Keratinocyte (primary cell): ENCODE results near the gene CNTNAP1. TPM values are rescaled to one million over a fixed set of nuclear protein-coding genes. Genes with fewer than 3 reads are reported as not detected.

Source experiments
- DNase-seq: peaks from one replicate; pipeline ENCODE4 v3.0.0-alpha.2; 2011; ENCODE audit warnings: low read depth, missing footprints, low spot score
- FAIRE-seq: peaks from 2 replicates; lab custom pipeline; 2011; peaks lifted over from hg19 to GRCh38; lab: Jason Lieb, UNC
- H2AFZ ChIP-seq: 2 replicates; pipeline ENCODE4 v1.6.0; 2012; ENCODE audit warnings: low read length, control low read depth, inconsistent platforms; ENCODE audit not compliant: control insufficient read depth
- H3K27ac ChIP-seq: 2 replicates; pipeline ENCODE4 v1.5.1; 2011; ENCODE audit warnings: low read length; ENCODE audit not compliant: control insufficient read depth, insufficient read depth
- H3K27me3 ChIP-seq: 3 replicates; pipeline ENCODE4 v1.6.0; 2011; ENCODE audit warnings: low read length; ENCODE audit not compliant: control insufficient read depth, insufficient read depth; ENCODE audit errors: extremely low read depth
- H3K36me3 ChIP-seq, 2 experiments: 2 replicates in 1 of 2; 3 replicates in 1 of 2; pipeline ENCODE4 v1.5.1; 2011; ENCODE audit warnings: low read length in 2 of 2, mild to moderate bottlenecking in 1 of 2; ENCODE audit not compliant: control insufficient read depth in 2 of 2, insufficient read depth in 2 of 2; ENCODE audit errors: extremely low read depth in 1 of 2
- H3K4me1 ChIP-seq: 3 replicates; pipeline ENCODE4 v1.5.1; 2011; ENCODE audit warnings: low read length; ENCODE audit not compliant: control insufficient read depth, insufficient read depth; ENCODE audit errors: extremely low read depth
- H3K4me2 ChIP-seq: 3 replicates; pipeline ENCODE4 v1.6.0; 2011; ENCODE audit warnings: low read depth, low read length; ENCODE audit not compliant: control insufficient read depth, insufficient read depth; ENCODE audit errors: extremely low read depth
- H3K4me3 ChIP-seq, 3 experiments: fragments of 200-600 bp in 1 of 3; sonication (generic) in 1 of 3; 2 replicates in 2 of 3; 3 replicates in 1 of 3; pipeline ENCODE4 v1.5.1; 2011 to 2016; ENCODE audit warnings: low read length in 3 of 3, mild to moderate bottlenecking in 3 of 3, control low read depth in 2 of 3, inconsistent platforms in 1 of 3, low read depth in 1 of 3, mixed read lengths in 1 of 3, mixed run types in 1 of 3, moderate library complexity in 1 of 3; ENCODE audit not compliant: control insufficient read depth in 2 of 3, insufficient read depth in 2 of 3; ENCODE audit errors: extremely low read depth in 1 of 3
- H3K79me2 ChIP-seq: 2 replicates; pipeline ENCODE4 v1.6.0; 2012; ENCODE audit warnings: low read length; ENCODE audit not compliant: control insufficient read depth, insufficient read depth
- H3K9ac ChIP-seq: 3 replicates; pipeline ENCODE4 v1.6.0; 2011; ENCODE audit warnings: low read length; ENCODE audit not compliant: control insufficient read depth, insufficient read depth; ENCODE audit errors: extremely low read depth
- H3K9me1 ChIP-seq: 3 replicates; pipeline ENCODE4 v1.6.0; 2011; ENCODE audit warnings: low read length; ENCODE audit not compliant: control insufficient read depth, insufficient read depth; ENCODE audit errors: extremely low read depth
- H3K9me3 ChIP-seq: 2 replicates; pipeline ENCODE4 v1.5.1; 2012; ENCODE audit warnings: low read depth, low read length; ENCODE audit not compliant: control insufficient read depth
- H4K20me1 ChIP-seq: 3 replicates; pipeline ENCODE4 v1.6.0; 2011; ENCODE audit warnings: low read length; ENCODE audit not compliant: control insufficient read depth, insufficient read depth; ENCODE audit errors: extremely low read depth
- EZH2 ChIP-seq: IDR thresholded peaks from one replicate; pipeline ENCODE4 v1.6.1; 2012; ENCODE audit warnings: inconsistent platforms, mild to moderate bottlenecking, low read length, moderate library complexity
- dilution Hi-C: fragments of 300-500 bp; cut with MboI; formaldehyde crosslinking; loops from one replicate; pipeline ENCODE4 v1.7.0; 2020; ENCODE audit warnings: low sequenced_read_pairs; ENCODE audit not compliant: extremely low pct_ligation_motif_present
- polyA plus RNA-seq, 5 experiments: library from polyadenylated mRNA; depleted of rRNA in 3 of 5; stranded (reverse) in 3 of 5; stranded (forward) in 1 of 5; unstranded in 1 of 5; fragments of >200 nt; gene quantifications; 1 replicate in 1 of 5; 2 replicates in 3 of 5; 3 replicates in 1 of 5; pipeline versions ENCODE4 v1.2.1 to v1.2.3, GENCODE V29; 2011 to 2012; ENCODE audit warnings: missing spikeins in 2 of 5, low read depth in 1 of 5, low replicate concordance in 1 of 5
- TF ChIP-seq, protein P1 (sequence below), 3 experiments: IDR thresholded peaks in 1 of 3; conservative IDR thresholded peaks in 1 of 3; optimal IDR thresholded peaks in 1 of 3; 2 replicates in 2 of 3; 3 replicates in 1 of 3; pipeline versions ENCODE3 to v1.5.1; 2011; ENCODE audit warnings: low read length in 3 of 3, mild to moderate bottlenecking in 3 of 3, moderate library complexity in 2 of 3, control low read depth in 1 of 3, inconsistent platforms in 1 of 3; ENCODE audit not compliant: insufficient read depth in 2 of 3; ENCODE audit errors: extremely low read depth in 1 of 3

Gene CNTNAP1
- polyA plus RNA-seq, 1 donor (not counting 4 experiments of a cell fraction or from before 2014, with no cell fraction given): 0.71 TPM

DNA sequence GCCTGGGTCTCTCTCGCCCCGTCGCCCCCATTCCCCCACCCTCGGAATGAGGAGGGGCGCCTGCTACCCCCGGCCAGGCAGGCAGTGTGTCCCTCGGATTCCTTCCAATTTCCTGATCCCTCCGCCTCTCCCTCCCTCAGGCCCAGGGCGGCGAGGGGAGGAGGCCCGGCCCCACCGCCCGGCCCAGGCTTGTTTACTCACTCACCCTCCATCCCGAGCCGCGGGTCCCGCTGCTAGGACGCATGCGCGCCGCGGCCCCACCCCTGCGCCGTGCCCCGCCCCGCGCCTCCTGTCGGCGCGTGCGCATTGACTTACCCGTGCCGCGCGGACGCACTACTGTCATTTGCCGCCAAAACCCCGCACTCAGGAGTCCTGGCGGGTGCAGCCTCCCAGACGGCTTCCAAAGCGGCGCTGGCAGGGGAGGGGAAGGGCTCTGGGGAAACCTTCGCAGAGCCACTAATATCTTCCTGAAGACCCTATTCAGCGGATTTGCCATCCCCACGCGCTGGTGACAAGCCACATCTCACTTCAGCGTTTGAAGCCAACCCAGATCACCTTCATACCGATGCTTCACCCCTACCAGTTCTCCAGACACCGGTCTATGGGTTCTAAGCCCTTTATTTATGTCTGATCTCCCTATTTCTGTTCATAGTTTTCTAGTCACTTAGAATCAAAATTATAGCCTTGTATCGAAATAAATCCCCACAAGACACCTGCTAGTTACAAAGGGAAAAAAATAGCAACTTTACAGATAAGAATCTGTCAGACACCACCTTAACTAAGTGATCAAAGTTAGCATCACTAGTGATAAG, 62.7 kb downstream of the CNTNAP1 start, which contains the start of gene EZH1:
Gene EZH1, minus strand, starts transcription at position 235 of the 812 bp plus-strand sequence. CDS start 16,099 bp downstream, outside the sequence.
- TF ChIP-seq EZH2: no peak
- TF ChIP-seq, protein P1, sequence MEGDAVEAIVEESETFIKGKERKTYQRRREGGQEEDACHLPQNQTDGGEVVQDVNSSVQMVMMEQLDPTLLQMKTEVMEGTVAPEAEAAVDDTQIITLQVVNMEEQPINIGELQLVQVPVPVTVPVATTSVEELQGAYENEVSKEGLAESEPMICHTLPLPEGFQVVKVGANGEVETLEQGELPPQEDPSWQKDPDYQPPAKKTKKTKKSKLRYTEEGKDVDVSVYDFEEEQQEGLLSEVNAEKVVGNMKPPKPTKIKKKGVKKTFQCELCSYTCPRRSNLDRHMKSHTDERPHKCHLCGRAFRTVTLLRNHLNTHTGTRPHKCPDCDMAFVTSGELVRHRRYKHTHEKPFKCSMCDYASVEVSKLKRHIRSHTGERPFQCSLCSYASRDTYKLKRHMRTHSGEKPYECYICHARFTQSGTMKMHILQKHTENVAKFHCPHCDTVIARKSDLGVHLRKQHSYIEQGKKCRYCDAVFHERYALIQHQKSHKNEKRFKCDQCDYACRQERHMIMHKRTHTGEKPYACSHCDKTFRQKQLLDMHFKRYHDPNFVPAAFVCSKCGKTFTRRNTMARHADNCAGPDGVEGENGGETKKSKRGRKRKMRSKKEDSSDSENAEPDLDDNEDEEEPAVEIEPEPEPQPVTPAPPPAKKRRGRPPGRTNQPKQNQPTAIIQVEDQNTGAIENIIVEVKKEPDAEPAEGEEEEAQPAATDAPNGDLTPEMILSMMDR (optimal IDR thresholded peaks at IDR 0.05 in 1 of 3, IDR thresholded peaks at IDR 0.05 in 1 of 3, conservative IDR thresholded peaks at IDR 0.05 in 1 of 3; ENCODE audit: extremely low read depth in 1 of 3, insufficient read depth in 2 of 3, low read length in 3 of 3): no peak
- H3K79me2 ChIP-seq: peaks cover 5% of the 10 kb centered on the region
- H3K4me2 ChIP-seq: peak within 1 kb of the TSS; percentile 99
- H3K4me1 ChIP-seq: peaks cover 8% of the 10 kb centered on the region
- FAIRE-seq (no peak), DNase-seq (peak; percentile 45)
- H3K9ac ChIP-seq: peak within 1 kb of the TSS; percentile 86
- dilution Hi-C loops: no loop called here
- H3K27ac ChIP-seq: peak within 1 kb of the TSS; percentile 76
- no peaks in the 10 kb centered on the region for H3K9me1 ChIP-seq
- H3K27me3 ChIP-seq: no peaks in the 10 kb centered on the region
- no peaks in the 10 kb centered on the region for H3K9me3 ChIP-seq
- H3K36me3 ChIP-seq: no peaks in the 10 kb centered on the region
- H3K4me3 ChIP-seq: peak within 1 kb of the TSS; percentile 65 to 83 (median 80)
- H4K20me1 ChIP-seq: no peaks in the 10 kb centered on the region
- H2AFZ ChIP-seq: peak within 1 kb of the TSS; percentile 86

DNA sequence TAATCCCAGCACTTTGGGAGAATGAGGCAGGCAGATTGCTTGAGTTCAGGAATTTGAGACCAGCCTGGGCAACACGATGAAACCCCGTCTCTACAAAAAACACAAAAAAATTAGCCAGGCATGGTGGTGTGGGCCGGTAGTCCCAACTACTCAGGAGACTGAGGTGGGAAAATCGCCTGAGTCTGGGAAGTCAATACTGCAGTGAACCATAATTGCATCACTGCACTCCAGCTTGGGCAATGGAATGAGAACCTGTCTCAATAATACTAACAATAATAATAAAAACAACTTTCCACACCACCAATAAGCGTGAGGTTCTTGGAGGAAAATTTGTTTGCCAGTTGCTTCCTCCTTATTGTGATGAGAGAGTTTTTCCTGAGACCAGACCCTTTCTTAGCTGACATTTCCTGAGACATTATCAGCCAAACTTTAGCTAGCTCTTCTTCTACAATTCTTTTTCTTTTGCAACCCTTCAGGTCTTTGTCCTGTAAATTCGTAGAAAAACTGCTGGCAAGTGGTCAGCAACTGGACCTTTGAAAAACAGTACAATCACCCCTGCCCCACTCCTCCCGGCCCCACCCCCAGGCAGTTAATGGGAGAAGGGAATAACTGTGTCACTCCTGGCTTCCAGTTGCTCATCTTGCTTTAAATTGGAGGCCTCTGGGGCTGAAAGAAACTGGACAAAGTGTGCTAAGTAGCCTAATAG, 66.0 kb downstream of the CNTNAP1 start:
- DNase-seq: no peak
- no peaks in the 10 kb centered on the region for H3K9me3 ChIP-seq
- no peak overlapping the region for H3K27ac ChIP-seq
- H3K79me2 ChIP-seq: peaks cover 5% of the 10 kb centered on the region
- H4K20me1 ChIP-seq: no peaks in the 10 kb centered on the region
- H3K4me2 ChIP-seq: no peak overlapping the region
- TF ChIP-seq, protein P1 (optimal IDR thresholded peaks at IDR 0.05 in 1 of 3, IDR thresholded peaks at IDR 0.05 in 1 of 3, conservative IDR thresholded peaks at IDR 0.05 in 1 of 3; ENCODE audit: extremely low read depth in 1 of 3, insufficient read depth in 2 of 3, low read length in 3 of 3): no peak
- TF ChIP-seq EZH2: no peak
- H3K36me3 ChIP-seq: no peaks in the 10 kb centered on the region
- dilution Hi-C loops: no loop called here
- H3K9me1 ChIP-seq: no peaks in the 10 kb centered on the region
- H3K4me1 ChIP-seq: peaks cover 8% of the 10 kb centered on the region
- no peak overlapping the region for H3K4me3 ChIP-seq
- no peaks in the 10 kb centered on the region for H3K27me3 ChIP-seq
- no peak for FAIRE-seq
- no peak overlapping the region for H2AFZ ChIP-seq
- no peak overlapping the region for H3K9ac ChIP-seq
